ENCODE data around the gene C2CD2. TPM values are rescaled to one million over a fixed set of nuclear protein-coding genes. Genes with fewer than 3 reads are reported as not detected.

Gene C2CD2
- total RNA-seq, 1 donor from 2014 or later: 24.8 TPM

DNA sequence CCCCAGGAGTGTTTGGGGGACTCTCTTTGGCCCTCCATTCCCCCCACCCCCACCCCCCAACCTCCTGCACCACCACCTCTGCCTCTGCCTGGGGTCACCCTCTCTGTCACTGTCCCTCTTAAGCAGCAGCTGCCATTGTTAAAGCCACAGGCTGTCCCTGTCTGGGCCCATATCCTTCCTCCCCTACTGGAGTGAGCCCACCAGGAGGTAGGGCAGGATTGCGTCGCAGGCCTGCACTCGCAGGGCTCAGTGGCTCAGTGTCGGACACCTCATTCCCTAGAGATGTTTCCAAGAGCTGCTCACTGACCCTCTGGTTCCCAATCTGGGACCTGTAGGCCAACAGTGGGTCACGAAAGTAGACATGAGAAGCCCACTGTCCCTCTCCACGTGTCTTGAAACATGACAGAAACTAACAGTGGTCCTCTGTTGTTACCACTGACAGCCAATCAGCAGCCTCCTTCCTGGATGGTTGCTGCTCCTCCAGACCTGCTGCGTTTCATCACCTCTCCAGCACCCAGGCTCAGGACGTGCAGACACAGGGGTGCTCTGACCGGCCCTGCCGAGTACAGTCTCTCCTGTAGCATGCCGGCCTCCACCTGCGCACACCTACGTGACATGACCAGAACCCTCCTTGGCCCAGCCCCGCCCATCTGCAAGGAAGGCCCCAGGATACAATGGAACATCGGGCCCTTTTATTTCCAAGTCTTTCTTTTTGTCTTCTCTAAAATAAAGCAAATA lies 82.4 kb downstream of the C2CD2 start:
- no peak for DNase-seq (ENCODE audit: low spot score, unreplicated experiment)
- Mint-ChIP-seq H3K27ac (no peak overlapping the region), H3K4me3 (ENCODE audit: low read depth) (no peak overlapping the region), H3K4me1 (ENCODE audit: low read depth) (peaks cover 3% of the 10 kb centered on the region), H3K27me3 (no peaks in the 10 kb centered on the region), H3K9me3 (ENCODE audit: low read depth) (no peaks in the 10 kb centered on the region), H3K36me3 (ENCODE audit: insufficient read depth) (no peaks in the 10 kb centered on the region)
- TF ChIP-seq, protein P1, sequence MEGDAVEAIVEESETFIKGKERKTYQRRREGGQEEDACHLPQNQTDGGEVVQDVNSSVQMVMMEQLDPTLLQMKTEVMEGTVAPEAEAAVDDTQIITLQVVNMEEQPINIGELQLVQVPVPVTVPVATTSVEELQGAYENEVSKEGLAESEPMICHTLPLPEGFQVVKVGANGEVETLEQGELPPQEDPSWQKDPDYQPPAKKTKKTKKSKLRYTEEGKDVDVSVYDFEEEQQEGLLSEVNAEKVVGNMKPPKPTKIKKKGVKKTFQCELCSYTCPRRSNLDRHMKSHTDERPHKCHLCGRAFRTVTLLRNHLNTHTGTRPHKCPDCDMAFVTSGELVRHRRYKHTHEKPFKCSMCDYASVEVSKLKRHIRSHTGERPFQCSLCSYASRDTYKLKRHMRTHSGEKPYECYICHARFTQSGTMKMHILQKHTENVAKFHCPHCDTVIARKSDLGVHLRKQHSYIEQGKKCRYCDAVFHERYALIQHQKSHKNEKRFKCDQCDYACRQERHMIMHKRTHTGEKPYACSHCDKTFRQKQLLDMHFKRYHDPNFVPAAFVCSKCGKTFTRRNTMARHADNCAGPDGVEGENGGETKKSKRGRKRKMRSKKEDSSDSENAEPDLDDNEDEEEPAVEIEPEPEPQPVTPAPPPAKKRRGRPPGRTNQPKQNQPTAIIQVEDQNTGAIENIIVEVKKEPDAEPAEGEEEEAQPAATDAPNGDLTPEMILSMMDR (IDR thresholded peaks at IDR 0.05; ENCODE audit: unreplicated experiment): no peak

DNA sequence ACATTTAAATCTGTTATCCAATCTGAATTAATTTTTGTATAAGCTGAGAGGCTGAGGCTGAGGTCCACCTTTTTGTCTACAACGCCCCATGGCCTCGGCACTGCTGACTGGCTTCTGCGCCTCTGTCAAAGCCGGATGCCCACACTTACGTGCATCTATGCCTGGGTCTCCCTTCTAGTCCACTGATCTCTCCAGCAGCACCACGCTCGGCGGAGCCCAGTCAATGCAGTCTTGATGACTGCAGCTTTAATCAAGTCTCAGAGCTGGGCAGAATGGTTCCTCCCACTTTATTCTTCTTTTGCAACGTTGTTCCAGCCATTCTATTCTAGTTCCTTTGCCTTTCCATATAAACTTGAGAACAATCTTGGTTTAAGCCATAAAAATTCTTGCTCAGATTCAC lies 84.0 kb downstream of the C2CD2 start:
- TF ChIP-seq, protein P1 (IDR thresholded peaks at IDR 0.05; ENCODE audit: unreplicated experiment): no peak
- no peak overlapping the region for H3K4me3 Mint-ChIP-seq (ENCODE audit: low read depth)
- peaks cover 6% of the 10 kb centered on the region for H3K4me1 Mint-ChIP-seq (ENCODE audit: low read depth)
- no peak for DNase-seq (ENCODE audit: low spot score, unreplicated experiment)
- no peaks in the 10 kb centered on the region for H3K9me3 Mint-ChIP-seq (ENCODE audit: low read depth)
- H3K36me3 Mint-ChIP-seq (ENCODE audit: insufficient read depth): no peaks in the 10 kb centered on the region
- H3K27ac Mint-ChIP-seq: no peak overlapping the region
- no peaks in the 10 kb centered on the region for H3K27me3 Mint-ChIP-seq

DNA sequence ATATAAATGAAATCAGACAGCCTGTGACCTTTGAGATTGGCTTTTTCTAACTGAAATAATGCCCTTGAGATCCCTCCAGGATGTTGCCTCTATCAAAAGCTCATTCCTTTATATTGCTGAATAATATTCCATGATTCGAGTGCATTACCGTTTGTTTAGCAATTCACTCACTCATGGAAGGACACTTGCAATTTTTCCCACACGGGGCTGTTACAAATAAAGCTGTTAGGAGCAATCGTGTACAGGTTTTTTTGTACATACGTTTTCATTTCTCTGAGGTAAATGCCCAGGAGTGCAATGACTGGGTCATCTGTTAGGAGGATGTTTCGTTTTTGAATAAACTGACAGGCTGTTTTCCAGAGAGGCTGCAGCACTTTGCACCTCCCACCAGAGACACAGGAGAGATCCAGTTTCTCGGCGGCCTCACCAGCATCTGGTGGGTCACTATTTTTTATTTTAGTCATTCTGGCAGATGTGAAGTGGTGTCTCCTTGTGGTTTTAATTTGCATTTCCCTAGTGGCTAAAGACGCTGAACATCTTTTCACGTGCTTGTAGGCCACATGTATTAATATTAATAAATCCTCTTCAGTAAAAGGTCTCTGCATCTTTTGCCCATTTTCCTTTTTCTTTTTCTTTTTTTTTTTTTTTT lies 85.6 kb downstream of the C2CD2 start:
- Mint-ChIP-seq H3K9me3 (ENCODE audit: low read depth) (no peaks in the 10 kb centered on the region), H3K36me3 (ENCODE audit: insufficient read depth) (no peaks in the 10 kb centered on the region)

DNA sequence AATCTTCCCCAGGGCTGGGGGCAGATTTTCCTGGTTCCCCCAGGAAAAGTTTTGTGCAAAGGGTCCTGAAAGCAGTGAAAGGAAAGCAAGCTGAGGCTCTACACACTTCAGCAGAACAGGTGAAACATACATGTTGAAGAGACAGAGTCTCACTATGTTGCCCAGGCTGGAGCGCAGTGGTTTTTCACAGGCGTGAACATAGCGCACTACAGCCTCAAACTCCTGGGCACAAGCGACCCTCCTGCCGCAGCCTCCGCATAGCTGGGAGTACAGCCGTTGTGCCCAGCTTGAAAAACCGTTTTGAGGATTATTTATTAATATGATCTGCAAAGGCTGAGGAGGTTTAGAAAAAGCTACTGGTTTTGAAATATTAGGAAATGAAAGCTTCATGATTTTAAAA lies 86.5 kb downstream of the C2CD2 start:
- Mint-ChIP-seq H3K9me3 (ENCODE audit: low read depth) (no peaks in the 10 kb centered on the region), H3K27ac (no peak overlapping the region), H3K36me3 (ENCODE audit: insufficient read depth) (no peaks in the 10 kb centered on the region), H3K4me1 (ENCODE audit: low read depth) (peaks cover 6% of the 10 kb centered on the region), H3K27me3 (no peaks in the 10 kb centered on the region), H3K4me3 (ENCODE audit: low read depth) (no peak overlapping the region)
- TF ChIP-seq, protein P1 (IDR thresholded peaks at IDR 0.05; ENCODE audit: unreplicated experiment): no peak
- DNase-seq (ENCODE audit: low spot score, unreplicated experiment): no peak

More for the DNA sequence above, 85.6 kb downstream of the C2CD2 start:
- no peak overlapping the region for H3K4me3 Mint-ChIP-seq (ENCODE audit: low read depth)
- H3K4me1 Mint-ChIP-seq (ENCODE audit: low read depth): peaks cover 6% of the 10 kb centered on the region
- no peak overlapping the region for H3K27ac Mint-ChIP-seq
- no peaks in the 10 kb centered on the region for H3K27me3 Mint-ChIP-seq
- no peak for DNase-seq (ENCODE audit: low spot score, unreplicated experiment)
- TF ChIP-seq, protein P1 (IDR thresholded peaks at IDR 0.05; ENCODE audit: unreplicated experiment): no peak

DNA sequence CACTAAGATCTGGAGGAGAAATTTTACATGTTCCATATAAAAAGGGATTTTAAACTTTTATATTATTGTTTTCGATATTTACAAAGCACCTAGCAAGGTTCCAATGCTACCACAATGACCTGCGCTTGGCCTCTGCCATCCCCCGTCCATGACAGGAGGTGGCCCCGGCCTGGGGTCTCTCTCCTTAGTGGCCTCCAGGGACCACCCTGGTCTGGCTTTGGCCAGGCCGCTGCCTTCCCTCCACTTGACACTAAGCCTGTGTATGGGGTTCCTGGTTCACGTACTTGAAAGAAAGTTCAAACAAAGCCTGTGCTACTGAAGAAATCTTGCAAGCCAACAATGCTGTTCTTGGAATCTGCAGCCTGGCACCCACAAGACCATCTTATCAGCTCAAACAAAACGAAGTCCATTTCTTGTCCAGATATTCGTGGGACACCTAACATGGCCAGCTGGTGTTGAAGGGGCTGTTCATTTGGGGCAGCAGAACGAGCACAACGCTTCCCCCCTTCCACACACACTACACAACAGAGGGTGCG lies 87.5 kb downstream of the C2CD2 start:
- Mint-ChIP-seq H3K27me3 (no peaks in the 10 kb centered on the region), H3K4me1 (ENCODE audit: low read depth) (peaks cover 6% of the 10 kb centered on the region), H3K9me3 (ENCODE audit: low read depth) (no peaks in the 10 kb centered on the region), H3K4me3 (ENCODE audit: low read depth) (no peak overlapping the region), H3K36me3 (ENCODE audit: insufficient read depth) (no peaks in the 10 kb centered on the region), H3K27ac (no peak overlapping the region)
- TF ChIP-seq, protein P1 (IDR thresholded peaks at IDR 0.05; ENCODE audit: unreplicated experiment): no peak
- DNase-seq (ENCODE audit: low spot score, unreplicated experiment): no peak
